Calu3 (cell line): Measurements from ENCODE around the gene GMDS. TPM values are rescaled to one million over a fixed set of nuclear protein-coding genes. Genes with fewer than 3 reads are reported as not detected.
A peak's percentile ranks its signal among the peaks of the same experiment; 100 is the strongest.

Experiments
- BruUV-seq: library from RNA; stranded (reverse); fragments of 400-500 nt; replicated peaks from 2 replicates; lab custom pipeline; 2021; lab: Mats Ljungman, UMichigan
- CTCF ChIA-PET: fragments of 300-600 bp; sonication (Branson Sonifier 250); formaldehyde crosslinking; loops from one replicate; lab custom pipeline; 2022; ENCODE audit warnings: antibody characterized with exemption; lab: Charles Lee
- DNase-seq: peaks from one replicate; pipeline ENCODE4 v3.0.0; 2022
- H3K27ac Mint-ChIP-seq: one replicate; pipeline ENCODE4 v1.8.0; 2022; ENCODE audit warnings: mixed read lengths; ENCODE audit not compliant: unreplicated experiment
- H3K27me3 Mint-ChIP-seq: one replicate; pipeline ENCODE4 v1.8.0; 2022; ENCODE audit warnings: mixed read lengths; ENCODE audit not compliant: unreplicated experiment
- H3K36me3 Mint-ChIP-seq: one replicate; pipeline ENCODE4 v1.8.0; 2022; ENCODE audit warnings: mild to moderate bottlenecking, moderate library complexity, mixed read lengths; ENCODE audit not compliant: insufficient read depth, unreplicated experiment
- H3K4me1 Mint-ChIP-seq: one replicate; pipeline ENCODE4 v1.8.0; 2022; ENCODE audit warnings: mild to moderate bottlenecking, low read depth, mixed read lengths; ENCODE audit not compliant: unreplicated experiment
- H3K4me3 Mint-ChIP-seq: one replicate; pipeline ENCODE4 v1.8.0; 2022; ENCODE audit warnings: mild to moderate bottlenecking, low read depth, moderate library complexity, mixed read lengths; ENCODE audit not compliant: unreplicated experiment
- H3K9me3 Mint-ChIP-seq: one replicate; pipeline ENCODE4 v1.8.0; 2022; ENCODE audit warnings: low read depth, mixed read lengths; ENCODE audit not compliant: unreplicated experiment
- CTCF ChIP-seq: fragments of 200-600 bp; IDR thresholded peaks from one replicate; pipeline ENCODE4 v1.8.0; 2022; ENCODE audit warnings: antibody characterized with exemption; ENCODE audit not compliant: unreplicated experiment
- intact Hi-C: fragments of 100-400 bp; cut with micrococcal nuclease; formaldehyde crosslinking; loops from one replicate; pipeline ENCODE4 v1.10.0; 2022; ENCODE audit not compliant: unreplicated experiment
- total RNA-seq: library from RNA; stranded (reverse); gene quantifications from 2 replicates; pipeline ENCODE4 v1.2.3, GENCODE V29; 2022

The GMDS gene
- total RNA-seq, 1 experiment from 2014 or later = 58.2 TPM

DNA sequence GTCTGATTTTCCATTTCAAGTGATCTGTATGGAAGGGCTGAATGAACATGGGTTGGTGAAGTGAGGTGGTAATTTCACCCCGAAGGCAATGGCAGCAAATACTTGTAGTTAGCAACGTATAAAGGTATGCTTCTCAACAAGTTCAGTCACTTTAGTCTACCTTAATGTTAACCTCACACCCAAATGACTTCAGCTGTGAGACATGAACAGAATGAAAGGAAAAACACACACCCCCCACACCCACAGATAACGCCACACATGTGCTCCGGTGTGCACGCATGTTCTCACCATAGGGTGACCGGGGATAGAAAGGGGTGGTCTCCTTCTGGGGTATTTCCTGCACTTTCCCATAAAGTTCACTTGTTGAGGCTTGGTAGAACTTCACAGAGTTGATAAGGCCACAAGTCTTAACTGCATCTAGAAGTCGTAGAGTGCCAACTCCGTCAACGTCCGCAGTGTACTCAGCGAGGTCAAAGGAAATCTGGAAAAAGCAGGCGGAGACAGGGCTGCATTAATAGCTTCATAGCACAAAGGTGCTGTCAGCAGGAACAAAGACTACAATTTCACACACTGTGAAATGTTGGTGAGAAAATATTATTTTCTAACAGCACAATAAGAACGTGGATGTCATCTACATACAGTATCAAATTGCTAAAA, 284.8 kb downstream of the GMDS start:
- CTCF ChIA-PET = no interaction called here

GRCh38 chr6:1958257-1958656, 287.1 kb downstream of the GMDS start:
- DNase-seq = no peak
- no peak for TF ChIP-seq CTCF
- Mint-ChIP-seq H3K4me3 (no peak overlapping the region), H3K4me1 (no peaks in the 10 kb centered on the region), H3K9me3 (no peaks in the 10 kb centered on the region), H3K27ac (no peak overlapping the region), H3K27me3 (no peaks in the 10 kb centered on the region), H3K36me3 (no peaks in the 10 kb centered on the region)
- intact Hi-C loops = no loop called here
- BruUV-seq = no TSS peak
- CTCF ChIA-PET = no interaction called here

More for the DNA sequence above, 284.8 kb downstream of the GMDS start:
- Mint-ChIP-seq H3K4me3 (no peak overlapping the region), H3K4me1 (no peaks in the 10 kb centered on the region), H3K36me3 (no peaks in the 10 kb centered on the region), H3K27ac (no peak overlapping the region), H3K27me3 (no peaks in the 10 kb centered on the region), H3K9me3 (no peaks in the 10 kb centered on the region)
- intact Hi-C loops = no loop called here
- no peak for DNase-seq
- no TSS peak for BruUV-seq
- TF ChIP-seq CTCF = no peak

GRCh38 chr6:1957746-1958145, 287.7 kb downstream of the GMDS start:
- no TSS peak for BruUV-seq
- peaks cover 3% of the 10 kb centered on the region for H3K4me1 Mint-ChIP-seq
- no peak for DNase-seq
- CTCF ChIA-PET = no interaction called here
- H3K27ac Mint-ChIP-seq = no peak overlapping the region
- H3K9me3 Mint-ChIP-seq = no peaks in the 10 kb centered on the region
- H3K27me3 Mint-ChIP-seq = no peaks in the 10 kb centered on the region
- H3K36me3 Mint-ChIP-seq = peaks cover 3% of the 10 kb centered on the region
- intact Hi-C loops = no loop called here
- TF ChIP-seq CTCF = no peak
- H3K4me3 Mint-ChIP-seq = no peak overlapping the region

DNA sequence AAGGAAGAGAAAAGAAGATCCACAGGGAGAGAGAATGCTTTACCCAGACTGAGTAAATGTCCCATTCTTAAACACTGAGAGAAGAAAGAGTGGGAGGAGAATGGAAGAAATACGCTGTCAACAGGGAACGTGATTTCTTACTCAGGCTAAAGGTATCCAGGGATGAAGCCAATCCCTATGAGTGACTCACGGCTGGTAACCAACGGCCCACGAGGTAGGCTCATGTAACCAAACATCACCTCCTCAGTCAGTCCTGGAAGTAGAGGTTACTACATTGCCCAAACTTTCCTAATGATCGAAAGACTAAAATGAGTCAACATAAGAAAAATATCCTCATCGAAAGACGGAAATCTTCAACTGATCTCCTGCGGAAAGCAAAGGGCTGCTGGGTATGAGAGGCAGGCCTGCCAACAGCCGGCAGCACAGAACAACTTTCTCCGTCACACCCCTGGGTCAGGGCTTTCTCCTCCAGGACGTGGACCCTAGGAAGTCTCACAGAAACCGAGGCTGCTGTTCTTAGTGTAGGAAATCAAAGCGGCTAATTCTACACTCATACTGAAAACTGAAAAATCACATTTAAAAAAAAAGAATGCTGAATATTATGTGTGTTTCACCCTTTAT, 292.6 kb downstream of the GMDS start:
- intact Hi-C loops = no loop called here
- H3K36me3 Mint-ChIP-seq = peaks cover 8% of the 10 kb centered on the region
- H3K27me3 Mint-ChIP-seq = no peaks in the 10 kb centered on the region
- peak overlapping the region; percentile 82 for H3K27ac Mint-ChIP-seq
- BruUV-seq = TSS peak; percentile 94
- no peaks in the 10 kb centered on the region for H3K9me3 Mint-ChIP-seq
- no peak for TF ChIP-seq CTCF
- DNase-seq = peak; percentile 63
- CTCF ChIA-PET = no interaction called here
- H3K4me1 Mint-ChIP-seq = peaks cover 11% of the 10 kb centered on the region
- H3K4me3 Mint-ChIP-seq = peak overlapping the region; percentile 53
